DMS79 (cell line): Measurements from ENCODE around the gene C3orf38.
"Not testable (repeated sequence)": the region's sequence is repeated elsewhere in the genome, so short reads cannot be mapped to it uniquely, and the experiment has no call there.

Experiments
- DNase-seq: peaks from one replicate; lab custom pipeline; 2025; lab: John Stamatoyannopoulos, UW

C3orf38 gene

GRCh38 chr3:88149509-88150362 lies at the start of gene C3orf38:
Gene C3orf38, plus strand, starts transcription at chr3:88149959. Its CDS starts 94 bp downstream, at chr3:88150053.
- peak; percentile 77 for DNase-seq

- DNase-seq, result no peak
Observed at GRCh38 chr3:88101142-88101541, 48.6 kb upstream of the C3orf38 start.

DNA sequence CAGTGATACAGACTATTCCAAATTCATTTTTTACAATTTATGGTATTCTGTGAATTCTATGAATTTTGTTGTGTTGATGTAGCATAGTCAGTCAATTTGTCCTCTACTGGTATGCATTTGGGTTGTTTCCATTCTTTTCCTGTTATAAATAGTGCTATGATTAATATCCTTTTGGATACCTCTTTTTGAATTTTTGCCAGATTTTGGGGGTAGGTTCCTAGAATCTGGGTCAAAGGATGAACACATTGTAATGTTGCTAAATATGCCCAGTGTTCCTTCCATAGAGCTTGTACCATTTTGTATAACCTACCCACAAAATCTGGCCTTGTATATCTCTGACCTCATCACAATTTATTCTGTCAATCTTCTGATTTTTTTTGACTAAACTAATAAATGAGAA lies 44.4 kb upstream of the C3orf38 start:
- no peak for DNase-seq

- DNase-seq, result no peak
Observed at GRCh38 chr3:88112289-88112688, 37.5 kb upstream of the C3orf38 start.

DNA sequence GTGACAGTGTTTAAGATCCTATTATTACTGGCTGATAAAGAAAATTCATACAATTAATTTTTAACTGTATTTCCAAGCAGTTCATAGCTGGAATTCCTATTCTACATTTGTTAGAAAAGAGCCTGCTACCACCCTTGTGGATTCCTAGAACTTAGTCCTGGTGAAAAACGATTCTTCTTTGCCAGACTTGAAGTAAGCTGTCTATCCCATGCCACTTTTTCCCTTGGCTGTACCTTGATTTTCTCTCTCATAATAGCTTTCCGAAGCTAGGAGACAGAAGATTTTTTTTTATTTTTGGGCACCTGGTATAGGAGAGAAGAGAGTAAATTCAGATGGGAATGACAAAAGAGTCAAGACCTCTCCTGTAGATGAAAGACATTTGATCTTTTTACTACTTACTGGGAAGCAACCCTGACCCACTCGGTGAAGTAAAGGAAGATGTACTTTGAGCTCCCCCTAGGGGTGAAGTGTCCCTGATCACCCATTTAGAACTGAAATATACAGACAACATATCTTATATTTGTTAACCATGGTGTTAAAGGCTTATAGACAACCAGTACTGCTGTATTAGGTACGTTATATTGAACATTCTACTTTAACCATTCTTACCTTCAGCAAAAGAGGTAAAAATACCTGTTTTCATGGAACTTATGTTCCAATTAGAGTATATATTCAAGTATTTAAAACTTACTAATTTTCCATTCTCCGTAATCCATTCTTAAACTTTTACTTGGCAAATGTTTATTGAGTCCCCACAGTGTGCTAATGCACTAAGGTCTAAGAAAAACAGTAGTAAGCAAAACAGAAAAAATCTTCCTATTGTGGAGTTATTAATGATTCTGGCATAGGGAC lies 36.2 kb upstream of the C3orf38 start:
- DNase-seq, result peak; percentile 2

GRCh38 chr3:88114878-88115549 lies 34.7 kb upstream of the C3orf38 start:
- DNase-seq, result no peak

DNA sequence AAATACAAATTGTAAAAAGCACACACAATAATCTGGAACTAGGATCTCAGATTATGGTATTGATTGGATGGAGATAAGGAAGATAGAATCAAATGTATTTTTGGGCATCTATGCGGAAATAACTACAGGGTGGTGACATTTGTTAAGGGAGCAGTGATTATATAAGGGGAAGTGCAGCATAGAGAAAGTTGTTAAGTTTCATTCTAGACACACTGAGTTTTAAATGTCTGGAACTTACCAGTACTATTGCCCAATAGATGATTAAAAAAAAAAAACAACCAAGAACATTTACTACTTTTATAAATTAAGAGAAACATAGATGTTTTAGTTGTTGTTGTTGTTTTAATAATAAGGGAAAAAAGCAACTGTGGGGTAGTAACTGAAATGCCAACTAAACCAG lies 32.1 kb upstream of the C3orf38 start:
- DNase-seq, result no peak

GRCh38 chr3:88118603-88119002 lies 31.2 kb upstream of the C3orf38 start:
- not testable (repeated sequence) for DNase-seq

GRCh38 chr3:88123526-88123925 lies 26.2 kb upstream of the C3orf38 start:
- DNase-seq, result no peak

DNA sequence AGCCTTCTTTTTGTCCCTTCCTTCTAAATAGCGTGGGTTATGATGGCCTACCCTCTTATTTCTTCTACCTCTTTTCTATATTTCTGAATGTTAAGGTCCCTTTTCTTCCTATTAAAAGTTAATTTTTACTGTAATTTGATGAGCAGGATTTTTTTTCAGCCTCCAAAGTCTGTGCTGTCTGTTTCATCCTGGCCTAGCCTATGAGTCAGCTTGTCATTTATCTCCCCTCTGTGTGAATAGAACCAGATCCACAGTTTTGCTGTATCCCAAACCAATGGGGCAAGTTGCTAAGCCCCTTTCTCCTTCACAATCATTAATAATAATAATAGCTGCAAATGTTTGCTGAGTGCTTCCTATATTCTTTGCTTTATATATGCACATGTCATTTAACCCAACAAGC lies 18.1 kb upstream of the C3orf38 start:
- no peak for DNase-seq

DNA sequence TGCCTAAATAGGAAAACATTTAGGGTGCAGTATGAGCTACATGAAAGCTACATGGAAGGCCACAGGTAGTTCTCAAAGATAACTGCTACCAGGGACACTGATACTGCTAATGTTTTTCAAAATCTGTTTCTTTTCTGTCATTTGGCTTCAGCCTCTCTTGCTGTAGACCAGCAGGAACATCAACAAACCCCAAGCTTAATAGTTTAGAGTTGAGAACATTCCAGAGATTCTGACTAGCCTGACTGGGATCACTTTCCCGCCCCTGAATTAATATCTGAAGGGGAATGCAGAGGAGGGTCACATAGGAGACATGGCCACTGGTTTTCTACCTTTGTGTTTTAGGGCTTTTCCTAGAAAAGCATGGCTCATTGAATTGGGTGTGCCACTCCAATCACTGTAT lies 16.9 kb upstream of the C3orf38 start:
- DNase-seq, result no peak

GRCh38 chr3:88133711-88134263 lies 16.0 kb upstream of the C3orf38 start:
- DNase-seq, result no peak

DNA sequence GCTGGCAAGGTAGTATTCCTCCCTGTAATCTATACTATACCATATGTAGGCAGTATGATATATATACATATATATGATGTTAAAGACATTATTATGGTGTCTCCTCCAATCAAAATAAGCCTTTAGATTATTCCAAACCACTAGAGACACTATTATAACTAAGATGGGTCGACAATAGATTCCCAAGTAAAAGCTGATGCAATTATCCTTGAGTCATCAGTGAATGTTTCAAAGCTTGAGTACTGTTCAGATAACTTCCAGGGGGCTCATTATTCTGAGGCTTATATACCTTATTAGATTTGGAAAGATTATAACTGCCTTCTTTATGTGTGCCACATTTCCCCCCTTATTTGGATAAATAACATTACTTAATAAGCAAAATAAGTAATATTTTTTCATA lies 11.9 kb upstream of the C3orf38 start:
- no peak for DNase-seq

- no peak for DNase-seq
Observed at GRCh38 chr3:88141458-88142083, 8.2 kb upstream of the C3orf38 start.

DNA sequence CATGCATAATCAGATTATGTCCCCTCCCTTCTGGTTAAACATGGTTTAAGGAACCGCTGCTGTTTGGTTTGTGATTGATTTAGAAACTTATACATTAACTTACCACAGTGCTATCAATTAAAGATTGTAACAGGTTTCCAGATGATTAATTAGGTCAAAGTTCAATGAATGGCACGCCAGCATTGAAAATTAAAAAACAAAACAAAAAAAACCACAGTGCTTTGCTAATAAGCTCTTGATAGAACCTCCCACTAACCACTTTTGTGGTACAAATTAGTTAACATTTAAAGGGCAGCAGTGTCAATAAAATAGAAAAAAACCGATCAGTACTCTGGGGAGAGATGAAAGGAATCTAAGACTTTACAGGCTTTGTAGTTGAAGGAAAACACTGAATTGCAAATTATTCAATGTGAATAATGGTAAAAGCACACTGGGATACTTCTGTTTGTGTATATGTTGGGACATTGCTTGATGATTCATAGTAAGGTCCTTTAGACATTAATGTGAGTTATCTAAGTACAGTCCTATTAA lies 7.6 kb upstream of the C3orf38 start:
- DNase-seq, result no peak

- no peak for DNase-seq
Observed at GRCh38 chr3:88147261-88147660, 2.5 kb upstream of the C3orf38 start.

DNA sequence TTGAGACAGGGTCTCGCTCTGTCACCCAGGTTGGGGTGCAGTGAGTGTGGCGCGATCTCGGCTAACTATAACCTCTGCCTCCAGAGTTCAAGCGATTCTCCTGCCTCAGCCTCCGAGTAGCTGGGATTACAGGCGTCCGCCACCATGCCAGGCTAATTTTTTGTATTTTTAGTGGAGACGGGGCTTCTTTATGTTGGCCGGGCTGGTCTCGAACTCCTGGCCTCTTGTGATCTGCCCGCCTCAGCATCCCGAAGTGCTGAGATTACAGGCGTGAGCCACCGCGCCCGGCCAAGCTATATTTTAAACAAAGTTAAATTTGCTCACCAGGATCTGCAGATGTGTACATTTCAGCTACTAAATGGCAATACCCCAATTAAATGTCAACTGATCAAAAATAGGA lies 1.1 kb upstream of the C3orf38 start:
- no peak for DNase-seq

DNA sequence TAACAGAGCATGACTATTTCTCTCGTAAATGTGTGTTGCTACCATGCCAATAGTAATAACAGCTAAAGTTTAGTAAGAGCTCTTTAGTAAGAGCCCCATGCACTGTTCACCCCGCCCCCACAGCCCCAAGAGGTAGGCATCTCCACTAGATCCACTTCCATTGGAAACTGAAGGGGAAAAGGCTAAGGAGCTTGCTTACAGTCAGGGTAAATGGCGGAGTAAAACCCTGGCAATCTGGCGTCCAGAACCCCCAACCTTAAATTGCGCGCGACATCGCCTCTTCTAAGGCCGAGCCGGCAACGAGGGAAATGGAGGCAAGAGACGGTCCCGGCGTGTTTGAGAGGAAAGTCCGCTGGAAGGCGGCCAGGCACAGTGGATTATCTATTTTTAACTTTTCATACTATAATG lies 654 bp upstream of the C3orf38 start:
- DNase-seq, result peak; percentile 4

- DNase-seq, result no peak
Observed at GRCh38 chr3:88150371-88150770, 612 bp downstream of the C3orf38 start.

- DNase-seq, result no peak
Observed at GRCh38 chr3:88150806-88151205, 1.0 kb downstream of the C3orf38 start.

GRCh38 chr3:88151358-88151757 lies 1.6 kb downstream of the C3orf38 start:
- no peak for DNase-seq
